ENCODE results near the gene DDAH2. TPM values are rescaled to one million over a fixed set of nuclear protein-coding genes. Genes with fewer than 3 reads are reported as not detected.

Gene DDAH2
- total RNA-seq, 1 donor from 2014 or later, result 145 TPM

- Mint-ChIP-seq H3K27ac (ENCODE audit: unreplicated experiment) (peak overlapping the region; percentile 100), H3K4me1 (ENCODE audit: unreplicated experiment) (peaks cover 51% of the 10 kb centered on the region)
- no peak for DNase-seq (ENCODE audit: low spot score)
These were observed 7.7 kb upstream of the DDAH2 start for GRCh38 chr6:31736768-31737314.

GRCh38 chr6:31736021-31736767 is 7.1 kb upstream of the DDAH2 start, which contains the start of gene CLIC1:
TSS of gene CLIC1 (minus strand) at chr6:31736530. CDS start at chr6:31736300, 230 bp downstream.
- peaks cover 20% of the 10 kb centered on the region for H3K27me3 Mint-ChIP-seq (ENCODE audit: unreplicated experiment)
- TF ChIP-seq CTCF (IDR thresholded peaks at IDR 0.05; ENCODE audit: unreplicated experiment), result no peak
- H3K36me3 Mint-ChIP-seq (ENCODE audit: low read depth, unreplicated experiment), result peaks cover 27% of the 10 kb centered on the region
- peaks cover 53% of the 10 kb centered on the region for H3K4me1 Mint-ChIP-seq (ENCODE audit: unreplicated experiment)
- peak within 1 kb of the TSS; percentile 100 for H3K4me3 Mint-ChIP-seq (ENCODE audit: unreplicated experiment)
- peak; percentile 73 for DNase-seq (ENCODE audit: low spot score)
- peak within 1 kb of the TSS; percentile 100 for H3K27ac Mint-ChIP-seq (ENCODE audit: unreplicated experiment)
- H3K9me3 Mint-ChIP-seq (ENCODE audit: unreplicated experiment), result no peaks in the 10 kb centered on the region

More at GRCh38 chr6:31736768-31737314, 7.7 kb upstream of the DDAH2 start:
- peaks cover 23% of the 10 kb centered on the region for H3K36me3 Mint-ChIP-seq (ENCODE audit: low read depth, unreplicated experiment)
- no peaks in the 10 kb centered on the region for H3K9me3 Mint-ChIP-seq (ENCODE audit: unreplicated experiment)
- peaks cover 20% of the 10 kb centered on the region for H3K27me3 Mint-ChIP-seq (ENCODE audit: unreplicated experiment)
- TF ChIP-seq CTCF (IDR thresholded peaks at IDR 0.05; ENCODE audit: unreplicated experiment), result no peak
- H3K4me3 Mint-ChIP-seq (ENCODE audit: unreplicated experiment), result peak overlapping the region; percentile 100

- peak; percentile 38 for DNase-seq (ENCODE audit: low spot score)
- H3K4me1 Mint-ChIP-seq (ENCODE audit: unreplicated experiment), result peaks cover 58% of the 10 kb centered on the region
- peaks cover 27% of the 10 kb centered on the region for H3K36me3 Mint-ChIP-seq (ENCODE audit: low read depth, unreplicated experiment)
These were observed 5.8 kb upstream of the DDAH2 start for GRCh38 chr6:31734821-31735406.

GRCh38 chr6:31734247-31734820 is 5.2 kb upstream of the DDAH2 start:
- Mint-ChIP-seq H3K9me3 (ENCODE audit: unreplicated experiment) (no peaks in the 10 kb centered on the region), H3K27ac (ENCODE audit: unreplicated experiment) (peak overlapping the region; percentile 100), H3K36me3 (ENCODE audit: low read depth, unreplicated experiment) (peaks cover 27% of the 10 kb centered on the region), H3K4me1 (ENCODE audit: unreplicated experiment) (peaks cover 55% of the 10 kb centered on the region), H3K4me3 (ENCODE audit: unreplicated experiment) (peak overlapping the region; percentile 100), H3K27me3 (ENCODE audit: unreplicated experiment) (peaks cover 22% of the 10 kb centered on the region)
- TF ChIP-seq CTCF (IDR thresholded peaks at IDR 0.05; ENCODE audit: unreplicated experiment), result no peak
- no peak for DNase-seq (ENCODE audit: low spot score)

More at GRCh38 chr6:31734821-31735406, 5.8 kb upstream of the DDAH2 start:
- Mint-ChIP-seq H3K9me3 (ENCODE audit: unreplicated experiment) (no peaks in the 10 kb centered on the region), H3K4me3 (ENCODE audit: unreplicated experiment) (peak overlapping the region; percentile 100), H3K27me3 (ENCODE audit: unreplicated experiment) (peaks cover 22% of the 10 kb centered on the region), H3K27ac (ENCODE audit: unreplicated experiment) (peak overlapping the region; percentile 100)
- no peak for TF ChIP-seq CTCF (IDR thresholded peaks at IDR 0.05; ENCODE audit: unreplicated experiment)
